K562 (cell line): ENCODE measurements around the gene CCDC85C. TPM values are rescaled to one million over a fixed set of nuclear protein-coding genes. Genes with fewer than 3 reads are reported as not detected.

ENCODE experiments used
- ATAC-seq: fragments of 200-7000 bp; cut with Tn5 transposase; 3 replicates; pipeline ENCODE4 v1.9.1; 2020; ENCODE audit warnings: moderate library complexity
- BruUV-seq: library from RNA; stranded (reverse); fragments of 400-500 nt; replicated peaks from 2 replicates; lab custom pipeline; 2021; lab: Mats Ljungman, UMichigan
- CTCF ChIA-PET: fragments of 300-600 bp; formaldehyde crosslinking; extraction: SDS; loops from one replicate; lab custom pipeline; 2021; ENCODE audit warnings: low intra/inter-chr PET ratio; lab: Yijun Ruan, JAX
- POLR2A ChIA-PET: fragments of 300-600, 350-650 bp; sonication (Branson Sonifier 250); formaldehyde crosslinking; extraction: SDS; loops from one replicate; lab custom pipeline; 2021; ENCODE audit warnings: antibody characterized with exemption, inconsistent platforms; lab: Yijun Ruan, JAX
- DNase-seq, 4 experiments: peaks; one replicate each; pipeline versions ENCODE4 v3.0.0 to v3.0.0-alpha.2; 2011 to 2018; ENCODE audit warnings: low spot score in 3 of 4, mixed read lengths in 3 of 4; ENCODE audit errors: extremely low read depth in 1 of 4
- FAIRE-seq: peaks from 2 replicates; lab custom pipeline; 2011; peaks lifted over from hg19 to GRCh38; lab: Jason Lieb, UNC
- H2AFZ ChIP-seq: 2 replicates; pipeline ENCODE4 v1.6.0; 2011; ENCODE audit warnings: low read depth, low read length, control low read depth, inconsistent platforms
- H3K27ac ChIP-seq: fragments of 200-600 bp; 3 replicates; pipeline ENCODE4 v1.8.0; 2011; ENCODE audit warnings: low read depth, mild to moderate bottlenecking, control low read depth, inconsistent platforms, low read length, moderate library complexity, mixed read lengths; ENCODE audit errors: extremely low read depth
- H3K27me3 ChIP-seq, 2 experiments: fragments of 300-600 bp in 1 of 2; 2 replicates in 1 of 2; 3 replicates in 1 of 2; pipeline versions ENCODE4 v1.6.0 to v1.8.0; 2011; ENCODE audit warnings: inconsistent platforms in 2 of 2, low read length in 2 of 2, mild to moderate bottlenecking in 1 of 2, mixed read lengths in 1 of 2, moderate library complexity in 1 of 2; ENCODE audit not compliant: control insufficient read depth in 2 of 2, insufficient read depth in 2 of 2
- H3K36me3 ChIP-seq: fragments of 300-600 bp; 3 replicates; pipeline ENCODE4 v1.8.0; 2011; ENCODE audit warnings: mild to moderate bottlenecking, low read length, inconsistent platforms; ENCODE audit not compliant: control insufficient read depth, insufficient read depth
- H3K4me1 ChIP-seq, 2 experiments: fragments of 200-600 bp in 1 of 2; replicated peaks in 1 of 2; 2 replicates in 1 of 2; 3 replicates in 1 of 2; pipeline versions ENCODE4 v1.5.1 to v1.8.0; 2011; ENCODE audit warnings: inconsistent platforms in 2 of 2, low read length in 2 of 2, mild to moderate bottlenecking in 1 of 2, mixed read lengths in 1 of 2, moderate library complexity in 1 of 2; ENCODE audit not compliant: control insufficient read depth in 2 of 2, insufficient read depth in 2 of 2
- H3K4me2 ChIP-seq: 2 replicates; pipeline ENCODE4 v1.6.1; 2011; ENCODE audit warnings: low read length, control low read depth, inconsistent platforms, mixed read lengths; ENCODE audit not compliant: insufficient read depth
- H3K4me3 ChIP-seq: fragments of 200-600 bp; sonication (generic), shearing (Covaris generic); 2 replicates; pipeline ENCODE4 v1.5.1; 2016; ENCODE audit warnings: control low read depth, inconsistent platforms
- H3K79me2 ChIP-seq: fragments of 200-600 bp; 3 replicates; pipeline ENCODE4 v1.8.0; 2011; ENCODE audit warnings: low read length, inconsistent platforms; ENCODE audit not compliant: control insufficient read depth, insufficient read depth
- H3K9ac ChIP-seq, 2 experiments: 2 replicates each; pipeline versions ENCODE4 v1.6.0 to v1.6.1; 2011; ENCODE audit warnings: low read depth in 2 of 2, low read length in 2 of 2, control low read depth in 1 of 2, inconsistent platforms in 1 of 2, mild to moderate bottlenecking in 1 of 2, mixed read lengths in 1 of 2; ENCODE audit not compliant: insufficient read depth in 1 of 2
- H3K9me1 ChIP-seq: one replicate; pipeline ENCODE4 v1.6.0; 2011; ENCODE audit warnings: inconsistent platforms, mild to moderate bottlenecking, low read length, moderate library complexity; ENCODE audit not compliant: control insufficient read depth, insufficient read depth
- H3K9me3 ChIP-seq: replicated peaks from 2 replicates; pipeline ENCODE4 v1.5.1; 2011; ENCODE audit warnings: low read depth, low read length, inconsistent platforms; ENCODE audit not compliant: control insufficient read depth, insufficient read depth
- H4K20me1 ChIP-seq: replicated peaks from 2 replicates; pipeline ENCODE4 v1.6.1; 2011; ENCODE audit warnings: low read length, inconsistent platforms, mixed read lengths; ENCODE audit not compliant: control insufficient read depth, insufficient read depth
- MAZ ChIP-seq, 2 experiments: fragments of 450-650 bp in 1 of 2; sonication (generic) in 1 of 2; formaldehyde crosslinking; IDR thresholded peaks in 1 of 2; conservative IDR thresholded peaks in 1 of 2; 2 replicates each; pipeline versions ENCODE4 v1.4.0 to v1.5.0; 2020; ENCODE audit warnings: mild to moderate bottlenecking in 1 of 2, missing genetic modification reagents in 1 of 2
- SFPQ ChIP-seq: fragments of 200-400 bp; formaldehyde crosslinking; IDR thresholded peaks from 2 replicates; pipeline ENCODE4 v1.6.1; 2017; ENCODE audit warnings: mild to moderate bottlenecking, low read depth, low read length, moderate library complexity
- ZNF436 ChIP-seq: fragments of 250-450, 450-650 bp; sonication (Bioruptor Pico); formaldehyde crosslinking; IDR thresholded peaks from 2 replicates; pipeline ENCODE4 v1.7.0; 2020; ENCODE audit warnings: mild to moderate bottlenecking
- ZNF668 ChIP-seq: fragments of 250-450 bp; sonication (Bioruptor Pico); IDR thresholded peaks from 2 replicates; pipeline ENCODE4 v1.8.0; 2022; ENCODE audit warnings: mild to moderate bottlenecking, inconsistent platforms
- WGBS: fragments of 100-300 bp; shearing (Covaris generic); methylation state at CpG from one replicate; pipeline ENCODE4 v1.1.6; 2016; ENCODE audit warnings: low coverage, mixed read lengths; ENCODE audit not compliant: insufficient coverage; ENCODE audit errors: missing lambda C conversion rate; 5-methylcytosine and 5-hydroxymethylcytosine counted together
- in situ Hi-C: fragments of 300-500 bp; cut with MboI; formaldehyde crosslinking; loops from 4 replicates; pipeline ENCODE4 v1.15.0; 2018; ENCODE audit warnings: inconsistent platforms, mixed read lengths
- intact Hi-C: fragments of 100-400 bp; cut with micrococcal nuclease; formaldehyde crosslinking; loops from 2 replicates; pipeline ENCODE4 v1.14.2; 2022
- polyA plus RNA-seq, 8 experiments: library from polyadenylated mRNA; depleted of rRNA in 4 of 8; stranded (reverse) in 5 of 8; unstranded in 3 of 8; fragments of >200 nt; fragmentation: Nextera tagmentation in 2 of 8; fragmentation: Illumina TruSeq in 1 of 8; extraction: Ambion mirVana in 2 of 8; extraction: Trizol in 1 of 8; gene quantifications; 2 replicates each; pipeline versions ENCODE4 v1.2.1 to v1.2.3, GENCODE V29; 2011 to 2014; ENCODE audit warnings: inconsistent platforms in 1 of 8, missing spikeins in 1 of 8
- total RNA-seq, 7 experiments: library from RNA; depleted of rRNA in 6 of 7; stranded (reverse); fragments of >200 nt in 6 of 7; fragmentation: Illumina TruSeq in 2 of 7; extraction: Trizol in 2 of 7; gene quantifications; 2 replicates each; pipeline versions ENCODE4 v1.2.1 to v1.2.3, GENCODE V29; 2011 to 2021; ENCODE audit warnings: low replicate concordance in 1 of 7
- TF ChIP-seq, protein P1 (sequence below): sonication (generic); formaldehyde crosslinking; IDR thresholded peaks from 2 replicates; pipeline ENCODE4 v1.8.1; 2023; ENCODE audit warnings: missing genetic modification reagents, mild to moderate bottlenecking, borderline replicate concordance

CCDC85C gene
- total and polyA plus RNA-seq, 9 of the 15 experiments (the other 6 are each of a cell fraction or from before 2014, with no cell fraction given) = 0.18 to 22.0 (median 6.3) TPM

GRCh38 chr14:99589031-99589441, 15.0 kb downstream of the CCDC85C start:
- Histone ChIP-seq H3K9me3 (no peaks in the 10 kb centered on the region), H3K36me3 (no peaks in the 10 kb centered on the region), H4K20me1 (peaks cover 31% of the 10 kb centered on the region), H3K9me1 (no peaks in the 10 kb centered on the region), H3K4me2 (no peak overlapping the region), H3K27ac (no peak overlapping the region), H3K4me1 (peaks cover 0 to 34% of the 10 kb centered on the region in 2 experiments; a peak in 2 of 5 replicates), H3K4me3 (no peak overlapping the region), H3K9ac (no peak overlapping the region), H3K79me2 (no peaks in the 10 kb centered on the region), H3K27me3 (no peaks in the 10 kb centered on the region), H2AFZ (no peak overlapping the region)
- CTCF ChIA-PET = no interaction called here
- POLR2A ChIA-PET = interaction anchor here (2.3 kb wide), 1 partner anchor 8 kb away, joined by 6 read pairs; no protein-coding TSS in a partner anchor
- in situ Hi-C loops (no loop called here), intact Hi-C loops (no loop called here)
- no peak for DNase-seq
- TF ChIP-seq ZNF436 (CRISPR knock-in tag) = no peak
- FAIRE-seq = no peak
- no peak for ATAC-seq
- WGBS = 55% methylated on average over 8 of the region's 18 CpGs
- BruUV-seq = no TSS peak

- Histone ChIP-seq H3K9ac (no peak overlapping the region), H3K9me3 (no peaks in the 10 kb centered on the region), H3K27me3 (no peaks in the 10 kb centered on the region), H3K4me1 (peaks cover 0 to 25% of the 10 kb centered on the region in 2 experiments; a peak in 2 of 5 replicates), H3K36me3 (no peaks in the 10 kb centered on the region), H3K9me1 (no peaks in the 10 kb centered on the region), H3K4me3 (no peak overlapping the region), H3K79me2 (no peaks in the 10 kb centered on the region), H3K27ac (no peak overlapping the region), H2AFZ (no peak overlapping the region), H4K20me1 (peaks cover 25% of the 10 kb centered on the region), H3K4me2 (no peak overlapping the region)
- no peak for FAIRE-seq
- no TSS peak for BruUV-seq
- CTCF ChIA-PET = no interaction called here
- intact Hi-C loops (no loop called here), in situ Hi-C loops (no loop called here)
- POLR2A ChIA-PET = interaction anchor here (0.7 to 2.3 kb wide), 3 partner anchors 10 to 16 kb away, joined by 3 to 6 read pairs (median 4); partner anchors contain the start of gene CCDC85C
- 78% methylated on average over 13 of the region's 18 CpGs for WGBS
- no peak for ATAC-seq
- DNase-seq = no peak
- TF ChIP-seq, protein P1, sequence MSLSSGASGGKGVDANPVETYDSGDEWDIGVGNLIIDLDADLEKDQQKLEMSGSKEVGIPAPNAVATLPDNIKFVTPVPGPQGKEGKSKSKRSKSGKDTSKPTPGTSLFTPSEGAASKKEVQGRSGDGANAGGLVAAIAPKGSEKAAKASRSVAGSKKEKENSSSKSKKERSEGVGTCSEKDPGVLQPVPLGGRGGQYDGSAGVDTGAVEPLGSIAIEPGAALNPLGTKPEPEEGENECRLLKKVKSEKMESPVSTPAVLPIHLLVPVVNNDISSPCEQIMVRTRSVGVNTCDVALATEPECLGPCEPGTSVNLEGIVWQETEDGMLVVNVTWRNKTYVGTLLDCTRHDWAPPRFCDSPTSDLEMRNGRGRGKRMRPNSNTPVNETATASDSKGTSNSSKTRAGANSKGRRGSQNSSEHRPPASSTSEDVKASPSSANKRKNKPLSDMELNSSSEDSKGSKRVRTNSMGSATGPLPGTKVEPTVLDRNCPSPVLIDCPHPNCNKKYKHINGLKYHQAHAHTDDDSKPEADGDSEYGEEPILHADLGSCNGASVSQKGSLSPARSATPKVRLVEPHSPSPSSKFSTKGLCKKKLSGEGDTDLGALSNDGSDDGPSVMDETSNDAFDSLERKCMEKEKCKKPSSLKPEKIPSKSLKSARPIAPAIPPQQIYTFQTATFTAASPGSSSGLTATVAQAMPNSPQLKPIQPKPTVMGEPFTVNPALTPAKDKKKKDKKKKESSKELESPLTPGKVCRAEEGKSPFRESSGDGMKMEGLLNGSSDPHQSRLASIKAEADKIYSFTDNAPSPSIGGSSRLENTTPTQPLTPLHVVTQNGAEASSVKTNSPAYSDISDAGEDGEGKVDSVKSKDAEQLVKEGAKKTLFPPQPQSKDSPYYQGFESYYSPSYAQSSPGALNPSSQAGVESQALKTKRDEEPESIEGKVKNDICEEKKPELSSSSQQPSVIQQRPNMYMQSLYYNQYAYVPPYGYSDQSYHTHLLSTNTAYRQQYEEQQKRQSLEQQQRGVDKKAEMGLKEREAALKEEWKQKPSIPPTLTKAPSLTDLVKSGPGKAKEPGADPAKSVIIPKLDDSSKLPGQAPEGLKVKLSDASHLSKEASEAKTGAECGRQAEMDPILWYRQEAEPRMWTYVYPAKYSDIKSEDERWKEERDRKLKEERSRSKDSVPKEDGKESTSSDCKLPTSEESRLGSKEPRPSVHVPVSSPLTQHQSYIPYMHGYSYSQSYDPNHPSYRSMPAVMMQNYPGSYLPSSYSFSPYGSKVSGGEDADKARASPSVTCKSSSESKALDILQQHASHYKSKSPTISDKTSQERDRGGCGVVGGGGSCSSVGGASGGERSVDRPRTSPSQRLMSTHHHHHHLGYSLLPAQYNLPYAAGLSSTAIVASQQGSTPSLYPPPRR (CRISPR knock-in tag) = no peak
- TF ChIP-seq ZNF668 (CRISPR knock-in tag) = no peak
- TF ChIP-seq MAZ (CRISPR knock-in tag; conservative IDR thresholded peaks at IDR 0.05 in 1 of 2, IDR thresholded peaks at IDR 0.05 in 1 of 2) = no peak
- TF ChIP-seq SFPQ = no peak
These were observed 16.3 kb downstream of the CCDC85C start for GRCh38 chr14:99587460-99588278.
